ENCODE results near the gene PGAP3. TPM values are rescaled to one million over a fixed set of nuclear protein-coding genes. Genes with fewer than 3 reads are reported as not detected.

Gene PGAP3
- total RNA-seq, 1 experiment from 2014 or later = 5.4 TPM

DNA sequence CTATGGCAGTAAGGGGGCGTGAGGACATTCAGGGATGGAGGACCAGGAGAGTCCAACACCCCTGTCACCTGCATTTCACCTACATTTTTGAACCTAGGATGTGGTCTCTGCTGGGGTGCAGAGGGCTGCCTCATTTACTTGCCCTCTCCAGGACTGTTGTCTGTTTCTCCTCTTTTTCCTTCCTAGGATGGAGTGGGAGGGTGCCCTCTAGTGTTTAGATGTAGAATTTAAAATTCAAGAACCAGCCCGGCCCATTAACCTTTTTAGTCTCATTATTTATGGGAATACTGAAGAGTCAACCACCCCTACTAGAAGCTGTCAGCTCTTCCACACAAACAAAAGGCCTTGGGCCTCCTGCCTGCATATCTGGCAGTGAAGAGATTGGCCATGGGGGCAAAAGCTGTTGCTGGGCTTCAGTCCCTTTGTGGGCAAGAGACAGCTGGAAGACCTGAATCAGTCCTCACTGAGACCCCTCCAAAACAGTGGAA is 53.4 kb downstream of the PGAP3 start:
- in situ Hi-C loops (cut with HindIII; ENCODE audit: low pct_unique_long_range_greater_than_20kb, low sequenced_read_pairs) = no loop called here
- peak; percentile 62 for DNase-seq (ENCODE audit: low read depth)

DNA sequence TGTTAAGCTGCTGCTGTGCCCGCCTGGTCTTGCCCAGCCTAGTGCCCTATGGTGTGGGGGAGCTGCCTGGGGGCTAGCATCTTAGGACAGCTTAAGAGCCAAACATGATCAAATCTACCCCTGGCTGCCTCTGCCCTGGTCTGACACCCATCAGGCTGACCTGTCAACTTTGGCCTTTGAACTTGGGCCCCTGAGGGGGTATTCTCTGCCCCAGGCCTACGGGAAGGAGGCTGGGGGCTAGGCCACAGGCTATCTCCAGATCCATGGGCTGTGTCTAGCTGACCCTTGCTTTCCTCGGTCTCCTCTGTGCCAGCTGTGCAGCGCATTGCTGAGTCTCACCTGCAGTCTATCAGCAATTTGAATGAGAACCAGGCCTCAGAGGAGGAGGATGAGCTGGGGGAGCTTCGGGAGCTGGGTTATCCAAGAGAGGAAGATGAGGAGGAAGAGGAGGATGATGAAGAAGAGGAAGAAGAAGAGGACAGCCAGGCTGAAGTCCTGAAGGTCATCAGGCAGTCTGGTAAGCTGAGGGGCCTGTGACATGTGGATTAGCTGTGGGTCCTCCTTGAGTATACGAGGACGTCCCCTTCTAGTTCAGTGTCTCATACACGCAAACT is 54.2 kb downstream of the PGAP3 start:
- in situ Hi-C loops (cut with HindIII; ENCODE audit: low pct_unique_long_range_greater_than_20kb, low sequenced_read_pairs) = no loop called here
- no peak for DNase-seq (ENCODE audit: low read depth)

DNA sequence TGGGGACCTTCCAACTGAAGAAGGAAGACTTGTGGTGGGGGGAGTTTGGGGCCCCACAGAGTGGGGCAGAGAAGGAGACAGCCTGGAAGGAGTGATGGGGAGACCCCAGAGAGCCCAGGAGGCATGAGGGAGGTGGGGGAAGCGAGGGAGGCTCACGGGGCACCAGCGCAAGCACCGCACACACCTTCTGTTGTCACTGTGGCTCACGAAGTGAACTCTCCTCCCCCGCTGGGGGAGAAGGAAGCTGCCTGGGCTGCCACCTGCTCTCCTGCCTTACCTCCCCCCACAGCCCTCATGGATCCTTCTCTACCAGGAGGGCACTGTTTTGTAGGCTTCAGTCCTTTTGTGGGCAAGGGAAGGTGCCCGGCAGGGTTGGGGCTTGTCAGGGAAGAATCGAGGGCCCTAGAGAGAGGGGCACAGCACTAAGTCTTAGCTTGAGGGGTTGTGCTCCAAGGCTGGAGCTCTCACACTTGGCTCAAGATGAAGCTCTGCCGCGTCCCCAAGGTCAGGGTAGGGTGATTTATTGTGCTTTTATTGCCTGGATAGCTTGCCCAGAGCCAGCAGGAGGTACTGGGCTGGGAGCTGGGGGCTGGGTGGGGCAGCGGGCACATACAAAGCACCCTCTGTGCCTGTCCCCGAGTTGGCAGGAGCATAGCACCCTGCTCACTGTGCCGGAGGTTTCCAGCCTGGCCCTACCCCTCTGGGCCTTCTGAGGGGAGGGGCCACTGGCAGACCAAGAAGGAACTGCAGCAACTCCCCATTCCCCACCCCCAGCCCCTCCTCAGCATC is 55.5 kb downstream of the PGAP3 start:
- in situ Hi-C loops (cut with HindIII; ENCODE audit: low pct_unique_long_range_greater_than_20kb, low sequenced_read_pairs) = no loop called here
- DNase-seq (ENCODE audit: low read depth) = no peak

DNA sequence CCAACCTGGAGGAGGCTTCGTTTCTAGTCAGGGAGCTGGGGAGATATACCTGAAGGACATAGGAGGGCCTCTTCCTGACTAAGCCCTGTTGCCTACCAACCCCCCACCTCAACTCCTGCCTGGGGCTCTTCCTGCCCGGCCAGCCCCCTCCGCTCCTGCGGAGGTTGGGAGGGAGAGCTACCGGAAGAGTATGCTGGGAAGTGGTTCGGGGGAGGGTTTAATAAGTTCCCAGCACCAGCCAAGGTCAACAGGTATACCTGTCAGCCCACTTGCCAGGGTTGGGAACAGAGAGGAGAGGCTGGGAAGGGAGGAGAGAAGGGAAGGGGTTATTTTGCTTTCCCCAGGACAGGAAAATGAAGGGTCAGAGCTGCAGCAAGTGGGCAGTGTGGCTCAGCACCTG is 56.5 kb downstream of the PGAP3 start:
- in situ Hi-C loops (cut with HindIII; ENCODE audit: low pct_unique_long_range_greater_than_20kb, low sequenced_read_pairs) = no loop called here

DNA sequence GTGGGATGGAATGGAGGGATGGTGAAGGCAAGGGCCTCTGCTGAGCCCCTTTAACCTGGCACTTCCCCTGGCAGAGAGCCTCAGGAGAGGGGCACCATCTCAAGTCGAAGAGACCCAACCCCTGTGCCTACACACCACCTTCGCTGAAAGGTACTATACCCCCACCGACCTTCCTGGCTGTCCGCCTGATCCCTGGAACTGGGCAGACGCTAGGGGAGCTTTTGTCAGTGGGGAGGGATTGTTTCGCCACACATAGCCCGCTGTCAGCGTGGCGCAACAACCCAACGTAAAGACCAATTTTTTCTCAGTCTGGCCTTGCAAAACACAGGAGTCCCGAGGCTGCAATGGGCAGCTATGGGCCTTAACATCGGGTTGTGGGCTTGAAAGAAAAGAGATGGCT is 58.0 kb downstream of the PGAP3 start:
- DNase-seq (ENCODE audit: low read depth) = no peak
- in situ Hi-C loops (cut with HindIII; ENCODE audit: low pct_unique_long_range_greater_than_20kb, low sequenced_read_pairs) = no loop called here

More for the DNA sequence above, 56.5 kb downstream of the PGAP3 start:
- no peak for DNase-seq (ENCODE audit: low read depth)

DNA sequence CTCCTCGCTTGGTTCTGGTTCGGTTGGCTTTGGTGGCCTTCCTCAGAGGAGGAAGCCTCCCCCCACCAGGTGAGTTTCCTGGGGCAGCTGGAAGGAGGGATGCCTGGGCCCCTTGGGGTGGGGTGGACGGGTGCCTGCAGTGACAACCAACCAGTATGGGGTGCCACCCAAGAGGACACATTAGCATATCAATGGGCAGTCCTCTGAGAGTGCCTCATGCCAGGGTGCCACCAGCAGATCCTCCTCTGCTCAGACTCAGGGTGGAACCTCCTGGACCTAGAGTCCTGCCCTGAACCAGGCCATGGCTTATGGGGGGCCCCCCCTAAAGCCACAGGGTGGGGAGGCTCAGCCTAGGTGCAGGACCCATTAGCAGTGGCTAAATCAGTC is 58.4 kb downstream of the PGAP3 start:
- no peak for DNase-seq (ENCODE audit: low read depth)
- in situ Hi-C loops (cut with HindIII; ENCODE audit: low pct_unique_long_range_greater_than_20kb, low sequenced_read_pairs) = no loop called here

DNA sequence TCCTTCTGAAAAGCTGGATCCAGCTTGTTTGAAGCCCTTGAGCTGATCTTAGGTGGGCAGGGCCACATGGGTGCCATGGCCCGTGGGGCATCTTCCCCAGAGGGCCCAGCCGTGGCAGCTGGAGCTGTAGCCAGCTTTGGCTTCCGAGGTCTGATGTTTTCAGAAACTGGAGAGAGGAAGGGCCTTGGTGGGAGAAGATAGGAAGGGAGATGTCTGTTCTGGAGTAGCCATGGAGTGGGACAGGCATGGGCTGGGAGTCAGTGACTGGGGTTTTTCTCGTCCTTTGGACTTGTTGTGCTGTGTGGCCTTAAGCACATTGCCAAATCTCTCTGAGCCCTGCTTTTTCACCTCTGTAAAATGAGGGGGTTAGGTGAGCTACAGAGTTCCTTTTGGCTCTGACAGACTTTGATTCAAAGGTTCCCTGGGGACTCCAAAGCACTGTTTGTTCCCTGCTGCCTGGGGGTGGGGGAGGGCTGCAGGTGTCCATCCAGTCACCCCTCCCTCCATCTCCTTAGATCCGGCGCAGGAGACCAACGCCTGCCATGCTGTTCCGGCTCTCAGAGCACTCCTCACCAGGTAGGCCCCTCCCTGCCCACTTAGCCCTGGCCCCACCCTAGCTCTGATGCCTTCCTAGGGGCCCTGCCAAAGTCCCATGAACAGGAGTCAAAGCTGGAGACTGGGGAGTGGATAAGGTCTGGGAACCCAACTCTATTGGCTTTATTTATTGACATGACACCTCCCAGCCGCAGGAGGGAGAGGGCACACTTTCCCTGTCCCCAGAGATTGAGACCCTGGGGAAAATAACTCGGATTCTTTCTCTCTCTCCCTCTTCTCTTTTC is 59.0 kb downstream of the PGAP3 start:
- in situ Hi-C loops (cut with HindIII; ENCODE audit: low pct_unique_long_range_greater_than_20kb, low sequenced_read_pairs) = no loop called here

DNA sequence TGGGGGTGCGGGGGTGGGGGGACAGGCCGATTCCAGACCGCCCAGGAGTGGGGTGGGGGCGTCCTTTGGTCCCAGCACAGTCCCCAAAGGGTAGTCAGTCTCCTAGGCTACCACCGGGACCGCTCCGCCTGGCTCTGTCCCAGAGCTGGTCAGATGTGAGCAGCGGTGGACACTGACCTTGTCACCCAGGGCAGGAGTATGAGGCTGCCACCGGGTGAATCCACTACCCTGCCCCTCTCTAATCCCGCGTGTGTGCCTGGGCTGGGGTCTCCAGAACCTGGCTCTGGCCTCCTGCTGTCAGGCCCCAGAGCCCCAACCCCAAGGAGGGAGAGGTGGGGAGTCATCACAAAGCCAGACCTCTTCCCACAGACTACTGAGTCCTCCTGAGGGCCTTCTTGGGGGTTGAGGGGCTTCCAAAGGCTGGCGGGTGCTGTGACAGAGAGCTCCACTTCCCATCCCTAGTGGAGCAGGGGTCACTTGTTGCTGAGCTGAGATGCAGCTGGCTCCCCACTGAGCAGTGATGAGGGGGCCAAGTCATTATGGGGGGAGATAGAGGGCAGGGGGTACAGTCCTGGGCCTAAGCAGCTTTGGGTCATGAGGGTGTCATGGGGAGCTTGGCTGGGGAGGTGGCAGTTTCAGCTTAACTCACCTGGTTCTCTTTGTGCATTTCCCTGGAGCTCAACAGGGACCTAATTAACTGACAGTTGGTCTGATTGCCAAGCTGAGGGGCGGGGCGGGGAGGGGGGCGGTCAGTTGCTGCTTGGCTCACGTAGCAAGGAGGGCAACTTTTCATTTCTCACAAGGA is 59.9 kb downstream of the PGAP3 start:
- no peak for DNase-seq (ENCODE audit: low read depth)
- in situ Hi-C loops (cut with HindIII; ENCODE audit: low pct_unique_long_range_greater_than_20kb, low sequenced_read_pairs) = no loop called here

More for the DNA sequence above, 59.0 kb downstream of the PGAP3 start:
- no peak for DNase-seq (ENCODE audit: low read depth)

DNA sequence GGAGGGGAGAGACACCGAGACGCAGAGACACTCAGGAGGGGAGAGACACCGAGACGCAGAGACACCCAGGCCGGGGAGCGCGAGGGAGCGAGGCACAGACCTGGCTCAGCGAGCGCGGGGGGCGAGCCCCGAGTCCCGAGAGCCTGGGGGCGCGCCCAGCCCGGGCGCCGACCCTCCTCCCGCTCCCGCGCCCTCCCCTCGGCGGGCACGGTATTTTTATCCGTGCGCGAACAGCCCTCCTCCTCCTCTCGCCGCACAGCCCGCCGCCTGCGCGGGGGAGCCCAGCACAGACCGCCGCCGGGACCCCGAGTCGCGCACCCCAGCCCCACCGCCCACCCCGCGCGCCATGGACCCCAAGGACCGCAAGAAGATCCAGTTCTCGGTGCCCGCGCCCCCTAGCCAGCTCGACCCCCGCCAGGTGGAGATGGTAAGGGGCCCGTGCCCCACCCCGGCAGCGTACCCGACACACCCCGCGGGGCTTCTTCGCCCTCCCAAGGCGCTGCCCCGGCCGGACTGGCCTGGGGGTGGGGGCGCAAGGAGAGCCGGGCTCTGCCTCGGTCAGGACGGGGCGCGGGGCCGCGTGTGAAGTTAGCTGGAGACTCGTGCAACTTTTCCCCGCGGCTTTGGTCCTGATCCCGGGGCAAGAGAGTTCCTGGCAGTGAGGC is 60.7 kb downstream of the PGAP3 start:
- no peak for DNase-seq (ENCODE audit: low read depth)
- in situ Hi-C loops (cut with HindIII; ENCODE audit: low pct_unique_long_range_greater_than_20kb, low sequenced_read_pairs) = no loop called here

DNA sequence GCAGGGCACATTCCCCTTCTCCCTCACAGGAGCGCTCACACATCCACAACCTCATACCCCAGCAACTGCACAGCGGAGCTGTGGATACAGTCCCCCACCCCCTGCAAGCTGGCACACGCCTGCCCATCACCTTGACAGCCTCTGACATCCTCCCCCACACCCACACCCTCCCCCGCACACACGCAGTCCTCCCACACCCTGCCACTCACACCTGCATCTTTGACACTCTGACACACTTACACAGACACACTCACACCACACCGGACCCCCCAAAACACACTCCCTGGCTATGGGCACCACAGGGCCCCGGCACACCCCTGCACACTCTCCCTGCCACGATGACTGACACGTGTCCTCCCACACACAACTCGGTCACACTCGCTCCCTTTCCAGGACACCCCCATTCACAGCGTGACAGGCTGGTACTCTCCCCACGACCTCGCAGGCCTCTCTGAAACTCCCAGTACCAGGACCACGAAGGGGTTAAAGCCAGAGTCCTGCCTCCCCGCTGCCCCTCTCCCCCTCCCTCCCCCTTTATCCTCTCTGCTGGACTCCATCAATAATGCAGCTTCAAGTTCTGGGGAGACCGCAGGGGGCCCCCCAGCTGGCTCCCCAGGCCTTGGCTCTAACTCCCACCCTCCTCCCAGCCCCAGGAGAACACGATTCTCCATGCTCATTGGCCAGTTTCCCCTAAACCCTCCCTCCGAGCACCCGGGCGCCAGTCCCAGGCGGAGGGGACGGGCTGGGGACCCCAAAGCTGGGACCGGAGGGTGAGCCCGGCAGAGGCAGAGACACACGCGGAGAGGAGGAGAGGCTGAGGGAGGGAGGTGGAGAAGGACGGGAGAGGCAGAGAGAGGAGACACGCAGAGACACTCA is 61.4 kb downstream of the PGAP3 start, which contains the start of gene PPP1R1B:
PPP1R1B (plus strand) TSS at position 782 of the 876 bp plus-strand sequence. CDS start 441 bp downstream, outside the sequence.
- in situ Hi-C loops (cut with HindIII; ENCODE audit: low pct_unique_long_range_greater_than_20kb, low sequenced_read_pairs) = no loop called here
- DNase-seq (ENCODE audit: low read depth) = no peak

DNA sequence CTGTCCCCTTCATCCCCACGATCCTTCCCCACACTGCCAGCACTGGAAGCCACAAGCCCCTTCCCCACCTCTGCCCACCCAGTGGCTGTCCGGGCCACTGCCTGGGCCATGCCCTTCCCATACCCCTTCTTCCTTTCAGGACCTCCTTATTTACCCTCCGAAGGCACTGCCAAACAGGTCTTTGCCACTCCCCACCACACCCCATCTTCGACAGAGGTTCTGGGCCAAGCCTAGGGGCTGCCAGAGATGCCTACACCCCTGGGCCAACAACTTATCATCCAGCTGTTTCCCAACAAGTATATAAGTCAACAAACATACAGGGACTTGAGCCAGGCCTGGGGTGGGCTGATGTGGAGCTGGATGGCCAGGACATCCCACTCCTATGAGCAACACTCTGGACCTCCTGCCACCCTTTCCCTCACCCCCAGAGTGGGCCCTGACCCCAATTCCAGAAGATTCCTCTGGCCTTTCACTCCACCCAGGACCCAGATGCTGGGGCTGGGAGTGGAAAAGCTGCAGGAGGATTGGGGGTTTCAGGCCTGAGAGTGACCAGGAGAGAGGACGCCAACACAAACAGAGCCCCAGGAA is 62.6 kb downstream of the PGAP3 start:
- in situ Hi-C loops (cut with HindIII; ENCODE audit: low pct_unique_long_range_greater_than_20kb, low sequenced_read_pairs) = no loop called here

DNA sequence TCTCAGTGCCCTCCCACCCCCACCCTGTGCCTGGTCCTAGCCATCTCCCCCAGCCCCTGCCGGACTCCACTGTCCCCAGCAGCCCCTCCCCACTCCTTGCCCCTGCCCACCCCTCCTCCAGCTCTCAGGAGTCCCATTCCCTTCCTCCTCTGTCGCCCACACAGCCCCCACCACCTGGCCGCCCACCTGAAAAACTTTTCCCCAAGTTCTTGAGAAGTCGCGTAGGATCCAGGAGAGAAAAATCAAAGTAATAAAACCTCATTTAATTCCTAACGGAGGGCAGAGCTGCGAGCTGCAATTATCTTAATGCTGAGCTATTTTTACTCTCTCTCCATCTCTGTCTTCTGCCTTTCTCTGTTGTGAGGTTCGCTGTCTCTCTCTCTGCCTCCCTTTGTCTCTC is 63.5 kb downstream of the PGAP3 start:
- no peak for DNase-seq (ENCODE audit: low read depth)
- in situ Hi-C loops (cut with HindIII; ENCODE audit: low pct_unique_long_range_greater_than_20kb, low sequenced_read_pairs) = no loop called here

More for the DNA sequence above, 62.6 kb downstream of the PGAP3 start:
- no peak for DNase-seq (ENCODE audit: low read depth)

DNA sequence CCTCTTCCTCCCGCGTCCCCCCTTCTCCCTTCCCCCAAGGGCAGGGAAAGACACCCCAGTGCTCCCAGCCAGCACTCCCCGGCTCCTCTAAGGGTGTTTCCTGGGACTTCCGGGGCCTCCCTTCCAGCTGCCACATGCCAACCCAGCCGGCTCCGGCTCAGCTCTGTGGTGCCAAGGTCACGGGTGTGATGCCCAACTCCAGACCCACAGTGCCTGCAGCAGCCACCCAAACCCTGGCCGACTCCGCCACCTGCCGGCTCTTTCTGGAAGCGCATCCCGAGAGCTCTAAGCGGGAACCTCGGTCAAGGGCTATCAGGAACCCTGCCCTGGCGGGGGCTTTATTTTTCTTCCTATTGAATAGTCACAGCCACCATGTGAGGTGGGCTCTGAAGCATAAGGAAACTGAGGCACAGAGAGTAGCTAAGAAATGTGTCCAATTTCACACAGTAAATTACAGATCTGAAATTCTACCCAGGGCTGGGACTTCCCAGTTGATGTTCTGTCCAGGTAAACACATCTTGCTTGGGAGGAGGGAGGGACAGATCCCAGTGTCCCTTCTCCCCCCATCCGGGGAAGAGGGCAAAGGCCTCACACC is 64.4 kb downstream of the PGAP3 start:
- peak; percentile 51 for DNase-seq (ENCODE audit: low read depth)

DNA sequence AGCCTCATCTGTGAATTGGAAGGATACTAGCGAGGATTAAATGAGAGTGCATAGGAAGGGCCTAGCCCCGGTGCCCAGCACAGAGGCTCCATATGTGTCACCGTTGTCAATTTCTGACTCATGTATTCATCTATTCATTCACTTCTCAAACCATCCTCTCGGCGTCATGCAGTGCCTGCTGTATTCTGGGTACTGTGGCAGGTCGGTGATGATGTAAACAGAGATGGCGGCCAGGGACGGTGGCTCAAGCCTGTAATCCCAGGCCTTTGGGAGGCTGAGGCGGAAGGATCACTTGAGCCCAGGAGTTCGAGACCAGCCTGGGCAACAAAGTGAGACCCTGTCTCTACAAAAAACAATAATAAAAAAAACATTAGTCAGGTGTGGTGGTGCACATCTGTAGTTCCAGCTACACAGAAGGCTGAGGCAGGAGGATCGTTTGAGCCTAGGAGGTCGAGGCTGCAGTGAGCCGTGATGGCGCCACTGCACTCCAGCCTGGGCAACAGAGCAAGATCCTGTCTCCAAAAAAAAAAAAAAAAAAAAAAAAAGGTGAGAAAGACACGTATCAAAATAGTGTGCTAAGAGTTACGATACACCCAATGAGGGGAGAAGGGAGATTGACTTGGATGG is 65.4 kb downstream of the PGAP3 start:
- in situ Hi-C loops (cut with HindIII; ENCODE audit: low pct_unique_long_range_greater_than_20kb, low sequenced_read_pairs) = no loop called here
- DNase-seq (ENCODE audit: low read depth) = no peak

More for the DNA sequence above, 64.4 kb downstream of the PGAP3 start:
- in situ Hi-C loops (cut with HindIII; ENCODE audit: low pct_unique_long_range_greater_than_20kb, low sequenced_read_pairs) = no loop called here

DNA sequence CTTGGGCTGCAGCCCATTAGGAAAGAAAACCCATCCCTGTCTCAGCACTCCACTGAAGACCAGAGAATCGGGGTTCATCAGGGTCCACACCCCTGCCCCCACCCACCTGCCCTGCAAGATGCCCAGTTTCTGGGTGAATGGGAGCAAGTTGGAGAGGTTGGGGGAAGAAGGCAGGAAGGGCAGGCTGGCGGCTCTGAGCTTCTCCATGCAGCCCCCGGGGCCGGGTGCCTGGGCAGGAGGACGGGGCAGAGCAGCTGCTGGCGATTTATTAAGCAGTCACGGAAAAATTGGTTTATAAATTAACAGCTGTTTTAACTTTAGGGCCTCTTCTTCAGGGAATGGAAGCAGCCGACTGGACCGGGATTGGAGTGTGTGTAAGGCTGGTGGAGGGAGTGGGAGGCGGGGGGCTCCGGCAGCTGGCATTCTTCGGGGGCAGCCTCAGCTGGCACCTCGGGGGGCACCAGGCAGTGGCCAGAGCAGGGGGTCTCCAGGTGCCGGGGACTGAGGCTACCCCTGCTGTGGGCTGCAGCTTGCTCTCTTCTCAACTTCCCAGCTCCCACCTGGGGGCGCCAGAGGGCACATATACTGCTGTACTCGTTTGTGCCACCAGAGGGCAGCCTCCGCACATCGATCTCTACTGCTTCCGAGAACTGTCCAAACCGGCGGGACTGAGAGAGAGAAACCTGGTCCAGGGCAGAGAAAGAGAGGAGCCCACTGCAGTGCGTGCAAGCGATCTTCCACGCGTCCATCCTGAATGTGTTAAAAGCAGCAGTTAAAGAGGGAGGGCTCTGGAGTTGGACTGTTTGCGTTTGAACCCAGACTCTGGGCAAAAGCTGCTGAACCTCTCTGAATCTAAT is 66.1 kb downstream of the PGAP3 start:
- in situ Hi-C loops (cut with HindIII; ENCODE audit: low pct_unique_long_range_greater_than_20kb, low sequenced_read_pairs) = no loop called here

More for the DNA sequence above, 66.1 kb downstream of the PGAP3 start:
- peak; percentile 79 for DNase-seq (ENCODE audit: low read depth)
